Mucosa of descending colon (tissue), 3 donors: Measurements from ENCODE around the gene CYP2C18. TPM values are rescaled to one million over a fixed set of nuclear protein-coding genes. Genes with fewer than 3 reads are reported as not detected.
A peak's percentile ranks its signal among the peaks of the same experiment; 100 is the strongest.
"Not testable (repeated sequence)": the region's sequence is repeated elsewhere in the genome, so short reads cannot be mapped to it uniquely, and the experiment has no call there.

Experiments used
- ATAC-seq: fragments of 200-7000 bp; cut with Tn5 transposase; one replicate; pipeline ENCODE4 v1.9.1; 2020; ENCODE audit warnings: mild to moderate bottlenecking, moderate library complexity
- DNase-seq, 3 donors: peaks; one replicate each; pipeline ENCODE4 v3.0.0-alpha.2; 2020
- H3K36me3 ChIP-seq: fragments of 200-600 bp; one replicate; pipeline ENCODE4 v1.8.0; 2021; ENCODE audit warnings: low read depth, mild to moderate bottlenecking
- H3K4me1 ChIP-seq: fragments of 200-600 bp; one replicate; pipeline ENCODE4 v1.8.0; 2021; ENCODE audit warnings: low read depth, mild to moderate bottlenecking
- H3K4me3 ChIP-seq: fragments of 200-600 bp; one replicate; pipeline ENCODE4 v1.8.0; 2021; ENCODE audit warnings: mild to moderate bottlenecking
- H3K9me3 ChIP-seq: fragments of 200-600 bp; one replicate; pipeline ENCODE4 v1.8.0; 2021; ENCODE audit warnings: mild to moderate bottlenecking
- intact Hi-C, 2 donors: fragments of 100-400 bp; cut with DNase I in 1 of 2; cut with micrococcal nuclease in 1 of 2; formaldehyde crosslinking; loops; one replicate each; pipeline versions ENCODE4 v1.11.0 to v1.11.1; 2022; cut with DNase I, micrococcal nuclease
- total RNA-seq, 3 donors: library from RNA; stranded (reverse); fragmentation: NEBNext Ultra II Directional in 2 of 3; extraction: Animal tissue kit (Norgen Biotek cat#: 25700) in 2 of 3; gene quantifications; one replicate each; pipeline versions ENCODE4 v1.2.1 to v1.2.4, GENCODE V29; 2021 to 2023
- TF ChIP-seq, protein P1 (sequence below): fragments of 200-600 bp; IDR thresholded peaks from one replicate; pipeline ENCODE4 v1.8.0; 2022; ENCODE audit warnings: antibody characterized with exemption, mild to moderate bottlenecking
- donor health status: DM: no; HTN: no; CAD: no; lungs with moderate emphysema.
- donor health status: DM: no; HTN: no; CAD: no.
- donor health status: DM: no; HTN: yes; CAD: no.

Gene CYP2C18
- total RNA-seq, 3 donors from 2014 or later = 5.2 to 15.0 (median 6.5) TPM

DNA sequence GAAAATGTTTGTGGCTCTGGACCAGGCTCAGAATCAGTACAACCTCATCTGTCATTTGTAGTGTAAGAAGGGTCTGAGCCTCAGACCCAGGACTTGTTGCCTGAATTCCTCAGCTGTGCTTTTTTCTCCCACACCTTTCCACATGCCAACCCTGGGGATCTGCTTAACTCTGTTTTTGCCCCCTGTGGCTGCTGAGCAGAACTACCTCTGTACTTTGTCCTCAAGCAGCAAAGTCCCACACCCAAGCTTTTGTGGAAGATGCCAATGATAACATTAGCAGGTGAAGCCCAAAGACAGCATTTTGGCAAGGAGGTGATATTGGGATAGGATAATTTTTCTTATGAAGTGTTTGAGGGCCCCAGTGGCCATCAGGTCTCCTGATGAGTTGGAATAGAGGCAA lies 5.8 kb upstream of the CYP2C18 start:
- no peak overlapping the region for H3K4me3 ChIP-seq
- TF ChIP-seq, protein P1, sequence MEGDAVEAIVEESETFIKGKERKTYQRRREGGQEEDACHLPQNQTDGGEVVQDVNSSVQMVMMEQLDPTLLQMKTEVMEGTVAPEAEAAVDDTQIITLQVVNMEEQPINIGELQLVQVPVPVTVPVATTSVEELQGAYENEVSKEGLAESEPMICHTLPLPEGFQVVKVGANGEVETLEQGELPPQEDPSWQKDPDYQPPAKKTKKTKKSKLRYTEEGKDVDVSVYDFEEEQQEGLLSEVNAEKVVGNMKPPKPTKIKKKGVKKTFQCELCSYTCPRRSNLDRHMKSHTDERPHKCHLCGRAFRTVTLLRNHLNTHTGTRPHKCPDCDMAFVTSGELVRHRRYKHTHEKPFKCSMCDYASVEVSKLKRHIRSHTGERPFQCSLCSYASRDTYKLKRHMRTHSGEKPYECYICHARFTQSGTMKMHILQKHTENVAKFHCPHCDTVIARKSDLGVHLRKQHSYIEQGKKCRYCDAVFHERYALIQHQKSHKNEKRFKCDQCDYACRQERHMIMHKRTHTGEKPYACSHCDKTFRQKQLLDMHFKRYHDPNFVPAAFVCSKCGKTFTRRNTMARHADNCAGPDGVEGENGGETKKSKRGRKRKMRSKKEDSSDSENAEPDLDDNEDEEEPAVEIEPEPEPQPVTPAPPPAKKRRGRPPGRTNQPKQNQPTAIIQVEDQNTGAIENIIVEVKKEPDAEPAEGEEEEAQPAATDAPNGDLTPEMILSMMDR = peak; percentile 12
- intact Hi-C loops = no loop called here
- peak in 2 of 3 donors; percentile 31 to 51 for DNase-seq
- no peaks in the 10 kb centered on the region for H3K36me3 ChIP-seq
- ATAC-seq = peak; percentile 68
- H3K4me1 ChIP-seq = peaks cover 7% of the 10 kb centered on the region
- H3K9me3 ChIP-seq = no peaks in the 10 kb centered on the region

- H3K4me3 ChIP-seq = no peak overlapping the region
- TF ChIP-seq, protein P1 = no peak
- H3K9me3 ChIP-seq = no peaks in the 10 kb centered on the region
- ATAC-seq (no peak), DNase-seq (no peak)
- no peaks in the 10 kb centered on the region for H3K36me3 ChIP-seq
- intact Hi-C loops = no loop called here
- H3K4me1 ChIP-seq = peaks cover 7% of the 10 kb centered on the region
Observed at GRCh38 chr10:94678475-94678874, 5.1 kb upstream of the CYP2C18 start.

DNA sequence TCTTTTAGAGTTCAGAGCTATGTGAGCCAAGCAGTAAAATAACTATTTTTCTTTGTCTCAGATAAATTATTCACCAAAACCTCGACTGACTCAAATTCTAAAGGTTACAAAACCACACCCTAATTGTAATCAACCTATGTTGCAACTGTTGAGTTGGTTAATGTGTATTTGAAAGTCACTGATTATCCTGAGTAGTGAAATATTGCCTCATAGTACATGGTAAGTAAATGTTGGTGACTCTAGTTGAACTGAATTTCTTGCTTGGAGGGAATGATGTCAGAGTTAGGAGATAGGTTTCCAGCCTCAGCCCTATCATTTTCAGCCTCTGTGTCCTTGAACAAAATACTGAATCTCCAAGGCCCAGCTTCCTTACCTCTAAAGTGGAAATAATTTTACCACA lies 3.0 kb upstream of the CYP2C18 start:
- Histone ChIP-seq H3K4me3 (no peak overlapping the region), H3K36me3 (no peaks in the 10 kb centered on the region), H3K9me3 (peaks cover under 1% of the 10 kb centered on the region), H3K4me1 (peaks cover 7% of the 10 kb centered on the region)
- DNase-seq (no peak), ATAC-seq (peak; percentile 89)
- TF ChIP-seq, protein P1 = no peak
- intact Hi-C loops = no loop called here

DNA sequence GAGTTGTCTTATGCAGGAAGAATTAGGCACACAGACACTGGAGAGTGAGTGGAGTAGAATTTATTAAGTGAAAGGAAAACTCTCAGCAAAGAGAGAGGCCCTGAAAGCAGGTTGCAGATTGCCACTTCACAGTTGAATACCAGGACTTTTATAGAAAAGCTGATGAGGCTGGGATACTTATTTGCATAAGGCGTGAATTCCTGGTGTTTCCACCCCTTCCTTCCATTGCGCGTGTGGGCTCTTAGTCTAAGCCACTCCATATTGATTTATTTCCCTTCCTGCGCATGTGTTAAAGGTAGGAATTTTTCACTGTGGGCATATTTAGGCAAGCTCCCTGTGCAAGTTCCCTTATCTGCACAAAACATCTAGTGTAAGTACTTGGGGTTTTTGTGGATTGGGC lies 893 bp upstream of the CYP2C18 start:
- H3K4me1 ChIP-seq, H3K9me3 ChIP-seq, H3K36me3 ChIP-seq, H3K4me3 ChIP-seq, intact Hi-C loops: not testable (repeated sequence)
- ATAC-seq (peak; percentile 54), DNase-seq (peak in 1 of 3 donors; percentile 41)

- no peak overlapping the region for H3K4me3 ChIP-seq
- peaks cover 5% of the 10 kb centered on the region for H3K9me3 ChIP-seq
- TF ChIP-seq, protein P1 = no peak
- no peaks in the 10 kb centered on the region for H3K4me1 ChIP-seq
- H3K36me3 ChIP-seq = no peaks in the 10 kb centered on the region
- intact Hi-C loops = no loop called here
- ATAC-seq = peak; percentile 39
- peak in 1 of 3 donors; percentile 45 for DNase-seq
Observed at GRCh38 chr10:94687625-94688248, 4.2 kb downstream of the CYP2C18 start.

- no peaks in the 10 kb centered on the region for H3K9me3 ChIP-seq
- no peak overlapping the region for H3K4me3 ChIP-seq
- DNase-seq = no peak
- TF ChIP-seq, protein P1 = no peak
- H3K4me1 ChIP-seq = peaks cover 6% of the 10 kb centered on the region
- H3K36me3 ChIP-seq = no peaks in the 10 kb centered on the region
- intact Hi-C loops = no loop called here
- ATAC-seq = peak; percentile 97
Observed at GRCh38 chr10:94706089-94706488, 22.6 kb downstream of the CYP2C18 start.
